HEK293 (cell line): ENCODE measurements around the gene CYP4F3.

Experiments
- CTCF ChIA-PET: fragments of 350-600 bp; formaldehyde crosslinking; extraction: SDS; loops from one replicate; lab custom pipeline; 2021; ENCODE audit warnings: antibody characterized with exemption; lab: Yijun Ruan, JAX
- POLR2A ChIA-PET: fragments of 300-600 bp; formaldehyde crosslinking; extraction: SDS; loops from one replicate; lab custom pipeline; 2020; ENCODE audit warnings: antibody characterized with exemption, inconsistent platforms; lab: Yijun Ruan, JAX
- H3K27ac ChIP-seq: fragments of 200-500 bp; sonication (Bioruptor generic); 2 replicates; pipeline ENCODE4 v1.5.1; 2014; ENCODE audit warnings: low read depth, low read length, control low read depth, inconsistent platforms; ENCODE audit errors: extremely low read depth
- H3K36me3 ChIP-seq, 2 experiments: fragments of 200-500 bp in 1 of 2; sonication (Bioruptor generic) in 1 of 2; 1 replicate in 1 of 2; 2 replicates in 1 of 2; pipeline ENCODE4 v1.5.1; 2014 to 2017; ENCODE audit warnings: inconsistent platforms in 2 of 2, low read length in 2 of 2; ENCODE audit not compliant: control insufficient read depth in 2 of 2, insufficient read depth in 1 of 2
- H3K4me1 ChIP-seq: fragments of 200-500 bp; sonication (Bioruptor generic); 2 replicates; pipeline ENCODE4 v1.5.1; 2014; ENCODE audit warnings: mild to moderate bottlenecking, low read length, inconsistent platforms; ENCODE audit not compliant: control insufficient read depth, insufficient read depth
- H3K4me3 ChIP-seq: 2 replicates; pipeline ENCODE4 v1.5.1; 2011; ENCODE audit warnings: low read depth, mild to moderate bottlenecking, control low read depth, low read length, moderate library complexity
- H3K9me3 ChIP-seq: fragments of 200-500 bp; sonication (Bioruptor generic); 2 replicates; pipeline ENCODE4 v1.5.1; 2014; ENCODE audit warnings: low read depth, low read length, inconsistent platforms; ENCODE audit not compliant: control insufficient read depth, insufficient read depth
- HOXD13 ChIP-seq: sonication (generic); formaldehyde crosslinking; IDR thresholded peaks from 2 replicates; pipeline ENCODE4 v1.8.0; 2022; ENCODE audit warnings: missing genetic modification reagents, borderline replicate concordance
- IKZF3 ChIP-seq: fragments of 450-650 bp; IDR thresholded peaks from 2 replicates; pipeline ENCODE4 v1.5.0; 2018; ENCODE audit warnings: missing biosample characterization, mild to moderate bottlenecking, missing genetic modification characterization, moderate library complexity
- KLF17 ChIP-seq: fragments of 450-650 bp; formaldehyde crosslinking; IDR thresholded peaks from 2 replicates; pipeline ENCODE4 v1.5.1; 2016; ENCODE audit warnings: missing biosample characterization, missing genetic modification characterization
- KLF8 ChIP-seq: fragments of 450-650 bp; formaldehyde crosslinking; IDR thresholded peaks from 2 replicates; pipeline ENCODE4 v1.5.1; 2016; ENCODE audit warnings: missing biosample characterization, missing genetic modification characterization
- MEIS1 ChIP-seq: sonication (generic); formaldehyde crosslinking; IDR thresholded peaks from 2 replicates; pipeline ENCODE4 v1.8.1; 2022; ENCODE audit warnings: missing genetic modification reagents, mild to moderate bottlenecking, borderline replicate concordance
- OSR2 ChIP-seq: fragments of 450-650 bp; formaldehyde crosslinking; IDR thresholded peaks from 2 replicates; pipeline ENCODE4 v1.5.1; 2016; ENCODE audit warnings: missing biosample characterization, missing genetic modification characterization
- SCRT1 ChIP-seq: fragments of 450-650 bp; formaldehyde crosslinking; IDR thresholded peaks from 2 replicates; pipeline ENCODE4 v1.5.1; 2016; ENCODE audit warnings: missing biosample characterization, missing genetic modification characterization, borderline replicate concordance
- SETDB1 ChIP-seq: IDR thresholded peaks from one replicate; pipeline ENCODE4 v1.6.1; 2017; ENCODE audit warnings: mild to moderate bottlenecking, low read length, moderate library complexity, mixed read lengths; ENCODE audit not compliant: insufficient read length
- WT1 ChIP-seq: fragments of 450-650 bp; formaldehyde crosslinking; IDR thresholded peaks from 2 replicates; pipeline ENCODE4 v1.5.1; 2016; ENCODE audit warnings: missing biosample characterization, missing genetic modification characterization
- ZBTB17 ChIP-seq: fragments of 450-650 bp; formaldehyde crosslinking; IDR thresholded peaks from 2 replicates; pipeline ENCODE4 v1.5.1; 2016; ENCODE audit warnings: missing biosample characterization, missing genetic modification characterization
- ZFP37 ChIP-seq: fragments of 450-650 bp; formaldehyde crosslinking; IDR thresholded peaks from 2 replicates; pipeline ENCODE4 v1.5.1; 2016; ENCODE audit warnings: missing biosample characterization, missing genetic modification characterization
- ZFP41 ChIP-seq: fragments of 450-650 bp; formaldehyde crosslinking; IDR thresholded peaks from 2 replicates; pipeline ENCODE4 v1.5.1; 2016; ENCODE audit warnings: missing biosample characterization, missing genetic modification characterization, borderline replicate concordance
- ZNF132 ChIP-seq: fragments of 450-650 bp; formaldehyde crosslinking; IDR thresholded peaks from 2 replicates; pipeline ENCODE4 v1.5.1; 2017; ENCODE audit warnings: missing biosample characterization, missing genetic modification characterization, borderline replicate concordance
- ZNF140 ChIP-seq: fragments of 450-650 bp; formaldehyde crosslinking; IDR thresholded peaks from 2 replicates; pipeline ENCODE4 v1.5.1; 2016; ENCODE audit warnings: missing biosample characterization, missing genetic modification characterization
- ZNF202 ChIP-seq: fragments of 450-650 bp; formaldehyde crosslinking; IDR thresholded peaks from 2 replicates; pipeline ENCODE4 v1.5.1; 2016; ENCODE audit warnings: missing biosample characterization, missing genetic modification characterization, borderline replicate concordance
- ZNF211 ChIP-seq: fragments of 450-650 bp; formaldehyde crosslinking; IDR thresholded peaks from 2 replicates; pipeline ENCODE4 v1.5.1; 2016; ENCODE audit warnings: low read depth, missing biosample characterization, missing genetic modification characterization
- ZNF366 ChIP-seq: fragments of 450-650 bp; formaldehyde crosslinking; conservative IDR thresholded peaks from 2 replicates; pipeline ENCODE4 v1.5.1; 2016; ENCODE audit warnings: missing biosample characterization, missing genetic modification characterization
- ZNF404 ChIP-seq: fragments of 450-650 bp; formaldehyde crosslinking; IDR thresholded peaks from 2 replicates; pipeline ENCODE4 v1.5.1; 2017; ENCODE audit warnings: missing biosample characterization, missing genetic modification characterization
- ZNF473 ChIP-seq: fragments of 450-650 bp; formaldehyde crosslinking; IDR thresholded peaks from 2 replicates; pipeline ENCODE4 v1.5.1; 2017; ENCODE audit warnings: missing biosample characterization, missing genetic modification characterization
- ZNF610 ChIP-seq: fragments of 450-650 bp; formaldehyde crosslinking; IDR thresholded peaks from 2 replicates; pipeline ENCODE4 v1.5.1; 2016; ENCODE audit warnings: missing biosample characterization, missing genetic modification characterization, borderline replicate concordance
- ZNF645 ChIP-seq: fragments of 450-650 bp; formaldehyde crosslinking; IDR thresholded peaks from 2 replicates; pipeline ENCODE4; 2016; ENCODE audit warnings: missing biosample characterization, missing genetic modification characterization
- ZNF658 ChIP-seq: fragments of 450-650 bp; formaldehyde crosslinking; IDR thresholded peaks from 2 replicates; pipeline ENCODE4; 2016; ENCODE audit warnings: missing biosample characterization, missing genetic modification characterization
- ZNF660 ChIP-seq: fragments of 450-650 bp; IDR thresholded peaks from 2 replicates; pipeline ENCODE4 v1.5.1; 2018; ENCODE audit warnings: missing biosample characterization, mild to moderate bottlenecking, missing genetic modification characterization
- ZNF670 ChIP-seq: fragments of 450-650 bp; formaldehyde crosslinking; IDR thresholded peaks from 2 replicates; pipeline ENCODE4 v1.5.1; 2016; ENCODE audit warnings: missing biosample characterization, missing genetic modification characterization, low read depth
- TF ChIP-seq, protein P1 (sequence below): fragments of 450-650 bp; formaldehyde crosslinking; IDR thresholded peaks from 2 replicates; pipeline ENCODE4 v1.5.1; 2016; ENCODE audit warnings: missing biosample characterization, missing genetic modification characterization, borderline replicate concordance
- TF ChIP-seq, protein P2 (sequence below): fragments of 450-650 bp; formaldehyde crosslinking; IDR thresholded peaks from 2 replicates; pipeline ENCODE4 v1.5.1; 2016; ENCODE audit warnings: missing biosample characterization, missing genetic modification characterization, low read depth

Gene CYP4F3

DNA sequence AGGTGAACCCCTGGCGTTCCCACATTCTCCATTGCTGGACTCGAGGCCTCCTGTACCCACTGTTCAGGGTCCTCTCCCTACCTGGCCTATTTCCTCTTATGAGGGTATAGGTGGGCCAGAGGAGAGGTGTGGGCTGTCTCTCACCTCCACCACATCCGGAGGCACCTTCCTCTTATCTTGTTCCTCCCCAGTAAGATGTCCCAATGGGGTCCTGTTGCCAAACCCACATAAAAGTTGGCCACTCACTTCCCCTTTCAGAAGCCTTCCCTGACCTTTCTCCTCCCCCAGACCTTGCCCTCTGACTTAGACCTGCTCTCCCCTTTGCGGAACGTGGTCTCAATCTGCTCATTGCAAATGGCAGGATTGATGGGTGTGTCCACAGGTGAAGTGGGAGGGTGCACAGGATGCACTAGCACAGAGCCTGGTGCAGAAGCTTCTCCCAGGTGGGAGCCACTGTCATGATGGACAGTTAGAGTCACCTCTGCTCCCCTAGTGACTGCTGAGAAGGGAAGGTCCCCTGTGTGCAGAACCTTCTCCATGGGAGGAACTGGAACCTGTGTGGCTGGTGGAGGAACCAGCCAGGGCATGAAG is 1.3 kb downstream of the CYP4F3 start (continued):
- TF ChIP-seq HOXD13 (CRISPR knock-in tag), result no peak
- TF ChIP-seq ZNF140, result no peak
- no peak for TF ChIP-seq ZNF132
- TF ChIP-seq ZNF202, result no peak
- TF ChIP-seq MEIS1 (CRISPR knock-in tag), result no peak
- TF ChIP-seq ZNF670 (tag by site-specific recombination), result no peak
- no peak for TF ChIP-seq OSR2 (tag by site-specific recombination)
- TF ChIP-seq ZFP37, result no peak
- no peak for TF ChIP-seq ZNF645
- no peak for TF ChIP-seq ZNF658 (tag by site-specific recombination)

DNA sequence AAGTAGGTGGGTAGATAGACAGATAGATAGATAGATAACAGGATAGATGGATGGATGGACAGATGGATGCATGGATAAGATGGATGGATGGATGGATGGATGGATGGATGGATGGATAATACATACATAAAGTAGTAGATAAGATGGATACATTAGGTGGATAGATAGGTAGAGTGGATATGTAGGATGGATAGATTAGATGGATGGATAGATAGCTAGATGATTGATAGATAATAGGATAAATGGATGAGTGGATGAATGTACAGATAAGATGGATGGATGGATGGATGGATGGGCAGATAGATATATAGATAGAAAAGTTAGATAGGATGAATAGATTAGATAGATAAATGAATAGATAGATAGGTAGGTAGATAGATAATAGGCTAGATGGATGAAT is 2.1 kb downstream of the CYP4F3 start:
- no peak for TF ChIP-seq ZFP41 (tag by site-specific recombination)
- TF ChIP-seq SCRT1 (tag by site-specific recombination), result no peak
- TF ChIP-seq ZBTB17 (tag by site-specific recombination), result peak; percentile 72
- TF ChIP-seq ZNF366, result peak; percentile 63
- TF ChIP-seq, all 188 proteins: peak for 2
- CTCF ChIA-PET, result interaction anchor here (1.4 kb wide), 1 partner anchor 12 kb away, joined by 3 read pairs; no protein-coding TSS in a partner anchor
- Histone ChIP-seq H3K4me3 (no peak overlapping the region), H3K27ac (no peak overlapping the region), H3K9me3 (no peaks in the 10 kb centered on the region), H3K4me1 (no peaks in the 10 kb centered on the region), H3K36me3 (no peaks in the 10 kb centered on the region)
- POLR2A ChIA-PET, result no interaction called here

- Histone ChIP-seq H3K27ac (no peak overlapping the region), H3K4me3 (no peak overlapping the region), H3K9me3 (no peaks in the 10 kb centered on the region), H3K4me1 (no peaks in the 10 kb centered on the region), H3K36me3 (no peaks in the 10 kb centered on the region)
- ChIA-PET CTCF (interaction anchor here (1.4 kb wide), 1 partner anchor 12 kb away, joined by 3 read pairs; no protein-coding TSS in a partner anchor), POLR2A (no interaction called here)
- TF ChIP-seq, protein P1, sequence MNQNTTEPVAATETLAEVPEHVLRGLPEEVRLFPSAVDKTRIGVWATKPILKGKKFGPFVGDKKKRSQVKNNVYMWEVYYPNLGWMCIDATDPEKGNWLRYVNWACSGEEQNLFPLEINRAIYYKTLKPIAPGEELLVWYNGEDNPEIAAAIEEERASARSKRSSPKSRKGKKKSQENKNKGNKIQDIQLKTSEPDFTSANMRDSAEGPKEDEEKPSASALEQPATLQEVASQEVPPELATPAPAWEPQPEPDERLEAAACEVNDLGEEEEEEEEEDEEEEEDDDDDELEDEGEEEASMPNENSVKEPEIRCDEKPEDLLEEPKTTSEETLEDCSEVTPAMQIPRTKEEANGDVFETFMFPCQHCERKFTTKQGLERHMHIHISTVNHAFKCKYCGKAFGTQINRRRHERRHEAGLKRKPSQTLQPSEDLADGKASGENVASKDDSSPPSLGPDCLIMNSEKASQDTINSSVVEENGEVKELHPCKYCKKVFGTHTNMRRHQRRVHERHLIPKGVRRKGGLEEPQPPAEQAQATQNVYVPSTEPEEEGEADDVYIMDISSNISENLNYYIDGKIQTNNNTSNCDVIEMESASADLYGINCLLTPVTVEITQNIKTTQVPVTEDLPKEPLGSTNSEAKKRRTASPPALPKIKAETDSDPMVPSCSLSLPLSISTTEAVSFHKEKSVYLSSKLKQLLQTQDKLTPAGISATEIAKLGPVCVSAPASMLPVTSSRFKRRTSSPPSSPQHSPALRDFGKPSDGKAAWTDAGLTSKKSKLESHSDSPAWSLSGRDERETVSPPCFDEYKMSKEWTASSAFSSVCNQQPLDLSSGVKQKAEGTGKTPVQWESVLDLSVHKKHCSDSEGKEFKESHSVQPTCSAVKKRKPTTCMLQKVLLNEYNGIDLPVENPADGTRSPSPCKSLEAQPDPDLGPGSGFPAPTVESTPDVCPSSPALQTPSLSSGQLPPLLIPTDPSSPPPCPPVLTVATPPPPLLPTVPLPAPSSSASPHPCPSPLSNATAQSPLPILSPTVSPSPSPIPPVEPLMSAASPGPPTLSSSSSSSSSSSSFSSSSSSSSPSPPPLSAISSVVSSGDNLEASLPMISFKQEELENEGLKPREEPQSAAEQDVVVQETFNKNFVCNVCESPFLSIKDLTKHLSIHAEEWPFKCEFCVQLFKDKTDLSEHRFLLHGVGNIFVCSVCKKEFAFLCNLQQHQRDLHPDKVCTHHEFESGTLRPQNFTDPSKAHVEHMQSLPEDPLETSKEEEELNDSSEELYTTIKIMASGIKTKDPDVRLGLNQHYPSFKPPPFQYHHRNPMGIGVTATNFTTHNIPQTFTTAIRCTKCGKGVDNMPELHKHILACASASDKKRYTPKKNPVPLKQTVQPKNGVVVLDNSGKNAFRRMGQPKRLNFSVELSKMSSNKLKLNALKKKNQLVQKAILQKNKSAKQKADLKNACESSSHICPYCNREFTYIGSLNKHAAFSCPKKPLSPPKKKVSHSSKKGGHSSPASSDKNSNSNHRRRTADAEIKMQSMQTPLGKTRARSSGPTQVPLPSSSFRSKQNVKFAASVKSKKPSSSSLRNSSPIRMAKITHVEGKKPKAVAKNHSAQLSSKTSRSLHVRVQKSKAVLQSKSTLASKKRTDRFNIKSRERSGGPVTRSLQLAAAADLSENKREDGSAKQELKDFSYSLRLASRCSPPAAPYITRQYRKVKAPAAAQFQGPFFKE, result no peak
- TF ChIP-seq ZNF610 (tag by site-specific recombination), result no peak
- TF ChIP-seq SETDB1, result no peak
- TF ChIP-seq KLF17 (tag by site-specific recombination), result no peak
- TF ChIP-seq, protein P2, sequence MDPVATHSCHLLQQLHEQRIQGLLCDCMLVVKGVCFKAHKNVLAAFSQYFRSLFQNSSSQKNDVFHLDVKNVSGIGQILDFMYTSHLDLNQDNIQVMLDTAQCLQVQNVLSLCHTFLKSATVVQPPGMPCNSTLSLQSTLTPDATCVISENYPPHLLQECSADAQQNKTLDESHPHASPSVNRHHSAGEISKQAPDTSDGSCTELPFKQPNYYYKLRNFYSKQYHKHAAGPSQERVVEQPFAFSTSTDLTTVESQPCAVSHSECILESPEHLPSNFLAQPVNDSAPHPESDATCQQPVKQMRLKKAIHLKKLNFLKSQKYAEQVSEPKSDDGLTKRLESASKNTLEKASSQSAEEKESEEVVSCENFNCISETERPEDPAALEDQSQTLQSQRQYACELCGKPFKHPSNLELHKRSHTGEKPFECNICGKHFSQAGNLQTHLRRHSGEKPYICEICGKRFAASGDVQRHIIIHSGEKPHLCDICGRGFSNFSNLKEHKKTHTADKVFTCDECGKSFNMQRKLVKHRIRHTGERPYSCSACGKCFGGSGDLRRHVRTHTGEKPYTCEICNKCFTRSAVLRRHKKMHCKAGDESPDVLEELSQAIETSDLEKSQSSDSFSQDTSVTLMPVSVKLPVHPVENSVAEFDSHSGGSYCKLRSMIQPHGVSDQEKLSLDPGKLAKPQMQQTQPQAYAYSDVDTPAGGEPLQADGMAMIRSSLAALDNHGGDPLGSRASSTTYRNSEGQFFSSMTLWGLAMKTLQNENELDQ (tag by site-specific recombination), result no peak
- no peak for TF ChIP-seq WT1
- TF ChIP-seq ZNF660 (tag by site-specific recombination), result no peak
- TF ChIP-seq IKZF3, result no peak
- TF ChIP-seq ZNF404 (tag by site-specific recombination), result no peak
- no peak for TF ChIP-seq KLF8 (tag by site-specific recombination)
- TF ChIP-seq ZNF211 (tag by site-specific recombination), result no peak
- no peak for TF ChIP-seq ZNF473
These were observed 2.7 kb downstream of the CYP4F3 start for GRCh38 chr19:15643387-15643786.
